Muscle layer of duodenum (tissue), 2 donors: ENCODE data around the gene CCDC50.

Experiments used
- H3K27ac ChIP-seq: one replicate; pipeline ENCODE4 v1.7.0; 2013; ENCODE audit warnings: mild to moderate bottlenecking, low read length
- H3K27me3 ChIP-seq: one replicate; pipeline ENCODE4 v1.7.0; 2013; ENCODE audit warnings: low read depth, mild to moderate bottlenecking, control low read depth, low read length
- H3K36me3 ChIP-seq, 2 donors: one replicate each; pipeline ENCODE4 v1.7.0; 2013; ENCODE audit warnings: low read length in 2 of 2, control low read depth in 1 of 2, mild to moderate bottlenecking in 1 of 2; ENCODE audit not compliant: insufficient read depth in 2 of 2, control insufficient read depth in 1 of 2
- H3K4me1 ChIP-seq, 2 donors: one replicate each; pipeline ENCODE4 v1.7.0; 2013; ENCODE audit warnings: low read length in 2 of 2, mild to moderate bottlenecking in 2 of 2, control low read depth in 1 of 2, moderate library complexity in 1 of 2; ENCODE audit not compliant: insufficient read depth in 2 of 2, control insufficient read depth in 1 of 2
- H3K4me3 ChIP-seq, 2 donors: one replicate each; pipeline ENCODE4 v1.7.0; 2013; ENCODE audit warnings: low read length in 2 of 2, low read depth in 1 of 2, mild to moderate bottlenecking in 1 of 2
- H3K9me3 ChIP-seq, 2 donors: one replicate each; pipeline ENCODE4 v1.7.0; 2013; ENCODE audit warnings: low read length in 2 of 2, control low read depth in 1 of 2, mild to moderate bottlenecking in 1 of 2; ENCODE audit not compliant: control insufficient read depth in 1 of 2
- donor health status: healthy.

CCDC50 gene

GRCh38 chr3:191399918-191400317, 70.7 kb downstream of the CCDC50 start:
- no peaks in the 10 kb centered on the region for H3K27me3 ChIP-seq
- H3K36me3 ChIP-seq: peaks cover 7 to 9% of the 10 kb centered on the region in 2 donors
- no peak overlapping the region for H3K4me3 ChIP-seq
- H3K4me1 ChIP-seq: no peaks in the 10 kb centered on the region
- no peaks in the 10 kb centered on the region for H3K9me3 ChIP-seq
- H3K27ac ChIP-seq: no peak overlapping the region

GRCh38 chr3:191401775-191402357, 72.7 kb downstream of the CCDC50 start:
- H3K4me1 ChIP-seq: no peaks in the 10 kb centered on the region
- peaks cover 0 to 5% of the 10 kb centered on the region in 2 donors for H3K36me3 ChIP-seq
- H3K9me3 ChIP-seq: no peaks in the 10 kb centered on the region
- no peak overlapping the region for H3K4me3 ChIP-seq
- H3K27me3 ChIP-seq: no peaks in the 10 kb centered on the region
- no peak overlapping the region for H3K27ac ChIP-seq

GRCh38 chr3:191409791-191410359, 80.7 kb downstream of the CCDC50 start:
- Histone ChIP-seq H3K4me1 (no peaks in the 10 kb centered on the region), H3K36me3 (no peaks in the 10 kb centered on the region)

GRCh38 chr3:191412759-191413158, 83.6 kb downstream of the CCDC50 start:
- Histone ChIP-seq H3K9me3 (peaks cover 0 to 10% of the 10 kb centered on the region in 2 donors), H3K27ac (no peak overlapping the region), H3K4me3 (no peak overlapping the region)

More at GRCh38 chr3:191409791-191410359, 80.7 kb downstream of the CCDC50 start:
- peaks cover 0 to 10% of the 10 kb centered on the region in 2 donors for H3K9me3 ChIP-seq
- no peak overlapping the region for H3K4me3 ChIP-seq
- H3K27me3 ChIP-seq: no peaks in the 10 kb centered on the region
- H3K27ac ChIP-seq: no peak overlapping the region

GRCh38 chr3:191414286-191414685, 85.1 kb downstream of the CCDC50 start:
- Histone ChIP-seq H3K4me1 (no peaks in the 10 kb centered on the region), H3K27ac (no peak overlapping the region), H3K4me3 (no peak overlapping the region), H3K9me3 (peaks cover 0 to 8% of the 10 kb centered on the region in 2 donors), H3K36me3 (no peaks in the 10 kb centered on the region), H3K27me3 (no peaks in the 10 kb centered on the region)

More at GRCh38 chr3:191412759-191413158, 83.6 kb downstream of the CCDC50 start:
- Histone ChIP-seq H3K36me3 (no peaks in the 10 kb centered on the region), H3K4me1 (no peaks in the 10 kb centered on the region), H3K27me3 (no peaks in the 10 kb centered on the region)

GRCh38 chr3:191414732-191415131, 85.5 kb downstream of the CCDC50 start:
- Histone ChIP-seq H3K27ac (no peak overlapping the region), H3K4me1 (no peaks in the 10 kb centered on the region), H3K27me3 (no peaks in the 10 kb centered on the region), H3K36me3 (no peaks in the 10 kb centered on the region), H3K9me3 (peaks cover 0 to 3% of the 10 kb centered on the region in 2 donors), H3K4me3 (no peak overlapping the region)

GRCh38 chr3:191415566-191415965, 86.4 kb downstream of the CCDC50 start:
- Histone ChIP-seq H3K27me3 (no peaks in the 10 kb centered on the region), H3K4me1 (no peaks in the 10 kb centered on the region), H3K27ac (no peak overlapping the region), H3K4me3 (no peak overlapping the region), H3K36me3 (no peaks in the 10 kb centered on the region), H3K9me3 (no peaks in the 10 kb centered on the region)

- Histone ChIP-seq H3K27ac (no peak overlapping the region), H3K4me1 (no peaks in the 10 kb centered on the region), H3K36me3 (no peaks in the 10 kb centered on the region), H3K9me3 (no peaks in the 10 kb centered on the region), H3K4me3 (no peak overlapping the region), H3K27me3 (no peaks in the 10 kb centered on the region)
Observed at GRCh38 chr3:191417457-191417729, 88.2 kb downstream of the CCDC50 start.

GRCh38 chr3:191420771-191421170, 91.6 kb downstream of the CCDC50 start:
- Histone ChIP-seq H3K4me3 (no peak overlapping the region), H3K9me3 (no peaks in the 10 kb centered on the region), H3K36me3 (no peaks in the 10 kb centered on the region), H3K27me3 (no peaks in the 10 kb centered on the region), H3K4me1 (no peaks in the 10 kb centered on the region), H3K27ac (no peak overlapping the region)

- Histone ChIP-seq H3K9me3 (no peaks in the 10 kb centered on the region), H3K27me3 (no peaks in the 10 kb centered on the region), H3K27ac (no peak overlapping the region), H3K4me1 (no peaks in the 10 kb centered on the region), H3K4me3 (no peak overlapping the region), H3K36me3 (no peaks in the 10 kb centered on the region)
Observed at GRCh38 chr3:191424881-191425280, 95.7 kb downstream of the CCDC50 start.

GRCh38 chr3:191425322-191425734, 96.1 kb downstream of the CCDC50 start:
- Histone ChIP-seq H3K9me3 (no peaks in the 10 kb centered on the region), H3K36me3 (no peaks in the 10 kb centered on the region), H3K27me3 (no peaks in the 10 kb centered on the region), H3K27ac (no peak overlapping the region), H3K4me3 (no peak overlapping the region), H3K4me1 (no peaks in the 10 kb centered on the region)

- no peak overlapping the region for H3K4me3 ChIP-seq
- no peaks in the 10 kb centered on the region for H3K4me1 ChIP-seq
- no peaks in the 10 kb centered on the region for H3K36me3 ChIP-seq
- no peaks in the 10 kb centered on the region for H3K9me3 ChIP-seq
- H3K27ac ChIP-seq: no peak overlapping the region
- H3K27me3 ChIP-seq: no peaks in the 10 kb centered on the region
Observed at GRCh38 chr3:191426311-191426710, 97.1 kb downstream of the CCDC50 start.
